Measurements from ENCODE around the gene SH2D4B.
"Not testable (repeated sequence)": the region's sequence is repeated elsewhere in the genome, so short reads cannot be mapped to it uniquely, and the experiment has no call there.

SH2D4B gene

GRCh38 chr10:80543319-80543672, 5.6 kb downstream of the SH2D4B start:
- H3K4me3 Mint-ChIP-seq, H3K36me3 Mint-ChIP-seq, H3K27me3 Mint-ChIP-seq, H3K27ac Mint-ChIP-seq, H3K4me1 Mint-ChIP-seq, H3K9me3 Mint-ChIP-seq: not testable (repeated sequence)

- Mint-ChIP-seq H3K9me3 (no peaks in the 10 kb centered on the region), H3K4me3 (no peak overlapping the region), H3K4me1 (no peaks in the 10 kb centered on the region), H3K27me3 (no peaks in the 10 kb centered on the region), H3K36me3 (no peaks in the 10 kb centered on the region), H3K27ac (no peak overlapping the region)
Observed at GRCh38 chr10:80544316-80544953, 6.7 kb downstream of the SH2D4B start.

- Mint-ChIP-seq H3K9me3 (no peaks in the 10 kb centered on the region), H3K27ac (no peak overlapping the region), H3K4me3 (no peak overlapping the region)
Observed at GRCh38 chr10:80545258-80545881, 7.7 kb downstream of the SH2D4B start.

GRCh38 chr10:80552151-80552646, 14.5 kb downstream of the SH2D4B start:
- no peak overlapping the region for H3K27ac Mint-ChIP-seq
- no peak overlapping the region for H3K4me3 Mint-ChIP-seq
- no peaks in the 10 kb centered on the region for H3K27me3 Mint-ChIP-seq
- H3K4me1 Mint-ChIP-seq: no peaks in the 10 kb centered on the region
- no peaks in the 10 kb centered on the region for H3K36me3 Mint-ChIP-seq
- no peaks in the 10 kb centered on the region for H3K9me3 Mint-ChIP-seq

More at GRCh38 chr10:80545258-80545881, 7.7 kb downstream of the SH2D4B start:
- Mint-ChIP-seq H3K27me3 (no peaks in the 10 kb centered on the region), H3K36me3 (no peaks in the 10 kb centered on the region), H3K4me1 (no peaks in the 10 kb centered on the region)

GRCh38 chr10:80553436-80553835, 15.7 kb downstream of the SH2D4B start:
- H3K9me3 Mint-ChIP-seq: no peaks in the 10 kb centered on the region
- H3K4me3 Mint-ChIP-seq: no peak overlapping the region
- no peaks in the 10 kb centered on the region for H3K27me3 Mint-ChIP-seq
- H3K4me1 Mint-ChIP-seq: no peaks in the 10 kb centered on the region
- no peaks in the 10 kb centered on the region for H3K36me3 Mint-ChIP-seq
- H3K27ac Mint-ChIP-seq: no peak overlapping the region

GRCh38 chr10:80554050-80554449, 16.3 kb downstream of the SH2D4B start:
- no peak overlapping the region for H3K4me3 Mint-ChIP-seq
- no peaks in the 10 kb centered on the region for H3K36me3 Mint-ChIP-seq
- H3K4me1 Mint-ChIP-seq: no peaks in the 10 kb centered on the region
- H3K27ac Mint-ChIP-seq: no peak overlapping the region
- no peaks in the 10 kb centered on the region for H3K27me3 Mint-ChIP-seq
- no peaks in the 10 kb centered on the region for H3K9me3 Mint-ChIP-seq

- Mint-ChIP-seq H3K9me3 (no peaks in the 10 kb centered on the region), H3K27me3 (no peaks in the 10 kb centered on the region), H3K4me1 (no peaks in the 10 kb centered on the region), H3K4me3 (no peak overlapping the region), H3K36me3 (no peaks in the 10 kb centered on the region), H3K27ac (no peak overlapping the region)
Observed at GRCh38 chr10:80555415-80555814, 17.7 kb downstream of the SH2D4B start.

- no peak overlapping the region for H3K4me3 Mint-ChIP-seq
- H3K27ac Mint-ChIP-seq: no peak overlapping the region
- no peaks in the 10 kb centered on the region for H3K36me3 Mint-ChIP-seq
- no peaks in the 10 kb centered on the region for H3K9me3 Mint-ChIP-seq
- H3K4me1 Mint-ChIP-seq: no peaks in the 10 kb centered on the region
- no peaks in the 10 kb centered on the region for H3K27me3 Mint-ChIP-seq
Observed at GRCh38 chr10:80561950-80562349, 24.2 kb downstream of the SH2D4B start.

- Mint-ChIP-seq H3K27me3 (no peaks in the 10 kb centered on the region), H3K27ac (no peak overlapping the region), H3K9me3 (no peaks in the 10 kb centered on the region), H3K36me3 (no peaks in the 10 kb centered on the region), H3K4me1 (no peaks in the 10 kb centered on the region), H3K4me3 (no peak overlapping the region)
Observed at GRCh38 chr10:80567292-80567691, 29.6 kb downstream of the SH2D4B start.

- no peaks in the 10 kb centered on the region for H3K9me3 Mint-ChIP-seq
- no peaks in the 10 kb centered on the region for H3K36me3 Mint-ChIP-seq
- H3K4me3 Mint-ChIP-seq: no peak overlapping the region
- no peaks in the 10 kb centered on the region for H3K4me1 Mint-ChIP-seq
- no peaks in the 10 kb centered on the region for H3K27me3 Mint-ChIP-seq
- no peak overlapping the region for H3K27ac Mint-ChIP-seq
Observed at GRCh38 chr10:80569131-80569895, 31.6 kb downstream of the SH2D4B start.

GRCh38 chr10:80571352-80571751, 33.6 kb downstream of the SH2D4B start:
- Mint-ChIP-seq H3K27me3 (no peaks in the 10 kb centered on the region), H3K36me3 (no peaks in the 10 kb centered on the region), H3K4me3 (no peak overlapping the region), H3K4me1 (no peaks in the 10 kb centered on the region), H3K9me3 (no peaks in the 10 kb centered on the region), H3K27ac (no peak overlapping the region)

- Mint-ChIP-seq H3K36me3 (peaks cover 3% of the 10 kb centered on the region), H3K27me3 (peaks cover 1% of the 10 kb centered on the region), H3K4me3 (no peak overlapping the region), H3K9me3 (no peaks in the 10 kb centered on the region), H3K27ac (no peak overlapping the region), H3K4me1 (peaks cover 4% of the 10 kb centered on the region)
Observed at GRCh38 chr10:80579181-80579763, 41.6 kb downstream of the SH2D4B start.

GRCh38 chr10:80579849-80580637, 42.3 kb downstream of the SH2D4B start:
- H3K9me3 Mint-ChIP-seq: no peaks in the 10 kb centered on the region
- H3K27me3 Mint-ChIP-seq: peaks cover 1% of the 10 kb centered on the region
- H3K27ac Mint-ChIP-seq: no peak overlapping the region
- H3K36me3 Mint-ChIP-seq: peaks cover 3% of the 10 kb centered on the region
- H3K4me1 Mint-ChIP-seq: peaks cover 4% of the 10 kb centered on the region
- no peak overlapping the region for H3K4me3 Mint-ChIP-seq

- H3K27me3 Mint-ChIP-seq: peaks cover 1% of the 10 kb centered on the region
- H3K36me3 Mint-ChIP-seq: peaks cover 3% of the 10 kb centered on the region
- H3K4me3 Mint-ChIP-seq: no peak overlapping the region
- no peaks in the 10 kb centered on the region for H3K9me3 Mint-ChIP-seq
- no peak overlapping the region for H3K27ac Mint-ChIP-seq
- peaks cover 4% of the 10 kb centered on the region for H3K4me1 Mint-ChIP-seq
Observed at GRCh38 chr10:80580638-80581468, 43.2 kb downstream of the SH2D4B start.

- Mint-ChIP-seq H3K36me3 (peaks cover 3% of the 10 kb centered on the region), H3K4me3 (no peak overlapping the region), H3K27me3 (peaks cover 1% of the 10 kb centered on the region), H3K9me3 (no peaks in the 10 kb centered on the region), H3K4me1 (peaks cover 4% of the 10 kb centered on the region), H3K27ac (no peak overlapping the region)
Observed at GRCh38 chr10:80581469-80581835, 43.8 kb downstream of the SH2D4B start.

All from activated naive CD4-positive, alpha-beta T cell treated with anti-CD3 and anti-CD28 coated beads, Interleukin-2, amount 50 U/mL, for 24 hours (primary cell).